NB4 (cell line): ENCODE measurements around the gene RPAP3.
A peak's percentile ranks its signal among the peaks of the same experiment; 100 is the strongest.

ENCODE experiments used
- DNase-seq: peaks from one replicate; pipeline ENCODE4 v3.0.0; 2010; ENCODE audit warnings: low read depth
- H3K4me3 ChIP-seq: one replicate; pipeline ENCODE4 v1.5.1; 2011; ENCODE audit warnings: mild to moderate bottlenecking, low read depth, low read length, moderate library complexity
- MYC ChIP-seq: IDR thresholded peaks from 2 replicates; pipeline ENCODE4 v1.6.1; 2011; ENCODE audit warnings: low read depth, low read length
- POLR2A ChIP-seq: IDR thresholded peaks from 2 replicates; pipeline ENCODE4 v1.6.1; 2011; ENCODE audit warnings: mild to moderate bottlenecking; ENCODE audit not compliant: insufficient read length; ENCODE audit errors: extremely low read depth
- TF ChIP-seq, protein P1 (sequence below): IDR thresholded peaks from one replicate; pipeline ENCODE4 v1.5.1; 2012; ENCODE audit warnings: low read depth, low read length
- TF ChIP-seq, protein P2 (sequence below): IDR thresholded peaks from 2 replicates; pipeline ENCODE4 v1.6.1; 2011; ENCODE audit warnings: low read depth, low read length

Gene RPAP3

DNA sequence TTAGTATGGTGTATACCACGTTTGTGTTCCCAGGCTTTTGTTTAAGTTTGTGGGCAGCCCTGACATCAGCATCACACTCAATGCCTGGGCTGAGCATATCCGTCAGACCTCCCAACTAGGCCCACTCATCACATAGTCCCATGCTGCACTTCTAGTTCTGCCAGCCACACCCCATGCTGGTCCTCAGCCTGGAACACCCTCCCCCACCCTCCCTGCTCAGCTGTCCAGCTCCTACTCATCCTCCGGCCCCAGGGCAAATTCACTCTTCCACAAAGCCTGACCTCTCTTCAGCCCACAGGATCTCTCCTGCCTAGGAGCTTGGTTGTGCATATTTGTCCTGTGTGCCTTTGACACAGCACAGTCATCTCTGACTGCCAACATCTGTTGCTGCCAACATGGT, 23.4 kb upstream of the RPAP3 start:
- H3K4me3 ChIP-seq, result no peak overlapping the region
- no peak for TF ChIP-seq POLR2A
- no peak for TF ChIP-seq MYC
- TF ChIP-seq, protein P1, sequence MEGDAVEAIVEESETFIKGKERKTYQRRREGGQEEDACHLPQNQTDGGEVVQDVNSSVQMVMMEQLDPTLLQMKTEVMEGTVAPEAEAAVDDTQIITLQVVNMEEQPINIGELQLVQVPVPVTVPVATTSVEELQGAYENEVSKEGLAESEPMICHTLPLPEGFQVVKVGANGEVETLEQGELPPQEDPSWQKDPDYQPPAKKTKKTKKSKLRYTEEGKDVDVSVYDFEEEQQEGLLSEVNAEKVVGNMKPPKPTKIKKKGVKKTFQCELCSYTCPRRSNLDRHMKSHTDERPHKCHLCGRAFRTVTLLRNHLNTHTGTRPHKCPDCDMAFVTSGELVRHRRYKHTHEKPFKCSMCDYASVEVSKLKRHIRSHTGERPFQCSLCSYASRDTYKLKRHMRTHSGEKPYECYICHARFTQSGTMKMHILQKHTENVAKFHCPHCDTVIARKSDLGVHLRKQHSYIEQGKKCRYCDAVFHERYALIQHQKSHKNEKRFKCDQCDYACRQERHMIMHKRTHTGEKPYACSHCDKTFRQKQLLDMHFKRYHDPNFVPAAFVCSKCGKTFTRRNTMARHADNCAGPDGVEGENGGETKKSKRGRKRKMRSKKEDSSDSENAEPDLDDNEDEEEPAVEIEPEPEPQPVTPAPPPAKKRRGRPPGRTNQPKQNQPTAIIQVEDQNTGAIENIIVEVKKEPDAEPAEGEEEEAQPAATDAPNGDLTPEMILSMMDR, result no peak
- TF ChIP-seq, protein P2, sequence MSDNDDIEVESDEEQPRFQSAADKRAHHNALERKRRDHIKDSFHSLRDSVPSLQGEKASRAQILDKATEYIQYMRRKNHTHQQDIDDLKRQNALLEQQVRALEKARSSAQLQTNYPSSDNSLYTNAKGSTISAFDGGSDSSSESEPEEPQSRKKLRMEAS, result no peak
- DNase-seq, result no peak

DNA sequence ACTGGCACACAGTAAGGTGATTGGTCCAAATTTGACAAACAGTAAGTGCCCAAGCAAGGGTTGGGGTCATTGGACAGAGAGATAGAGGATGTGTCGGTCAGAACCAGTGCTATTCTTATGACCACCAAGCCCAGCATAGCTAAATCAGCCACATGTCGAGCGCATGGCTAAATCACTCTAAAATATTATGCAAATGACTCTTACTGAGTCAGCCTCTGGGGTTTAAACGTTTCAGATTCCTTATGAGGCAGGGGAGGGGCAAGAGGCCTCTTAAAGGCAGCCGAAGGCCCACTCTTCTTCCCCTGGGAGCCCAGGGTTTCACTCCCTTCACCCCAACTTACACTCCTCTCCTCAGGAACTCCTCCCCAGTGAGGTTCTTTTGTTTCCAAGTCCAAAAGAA, 20.1 kb upstream of the RPAP3 start:
- TF ChIP-seq, protein P1, result no peak
- TF ChIP-seq MYC (peak; percentile 93), POLR2A (no peak)
- TF ChIP-seq, protein P2, result peak; percentile 91
- DNase-seq, result peak; percentile 74
- no peak overlapping the region for H3K4me3 ChIP-seq

DNA sequence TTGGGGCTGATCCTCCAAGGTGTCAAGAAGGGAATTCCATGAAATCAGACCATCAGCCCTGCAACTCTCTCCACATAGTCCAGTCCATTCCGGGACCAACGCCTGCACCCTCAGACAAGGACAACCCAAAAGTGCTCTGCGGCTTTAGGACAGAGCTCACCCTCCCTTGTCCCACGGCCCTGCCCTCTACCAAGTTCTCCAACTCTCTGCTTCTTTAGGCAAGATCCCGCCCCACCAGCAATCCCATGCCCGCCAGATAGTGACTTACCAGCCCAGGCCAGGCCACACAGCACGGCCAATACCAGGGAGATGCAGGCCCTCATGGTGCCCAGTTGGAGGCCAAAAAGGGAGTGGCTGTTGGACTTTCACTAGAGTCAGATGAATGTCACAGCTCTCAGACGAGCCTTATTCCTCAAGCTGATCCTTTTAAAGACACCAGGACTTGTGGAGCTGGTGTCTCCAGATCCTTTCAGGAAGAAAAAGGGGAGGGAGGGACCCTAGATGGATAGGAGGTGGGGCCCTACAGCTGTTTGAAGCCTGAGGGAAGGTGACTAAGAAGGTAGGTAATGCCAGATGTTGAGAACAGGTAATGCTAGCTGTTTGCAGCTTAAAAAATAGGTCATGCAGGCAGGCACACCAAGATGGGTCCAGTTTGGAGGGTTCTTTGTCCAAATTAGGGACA, 19.4 kb upstream of the RPAP3 start, which contains the start of gene ENDOU:
Gene ENDOU, minus strand, starts transcription at position 400 of the 682 bp plus-strand sequence. Its CDS starts 77 bp downstream, at position 323.
- TF ChIP-seq MYC, result no peak
- TF ChIP-seq, protein P1, result no peak
- TF ChIP-seq, protein P2, result no peak
- no peak for TF ChIP-seq POLR2A
- no peak for DNase-seq
- no peak within 1 kb of the TSS for H3K4me3 ChIP-seq

DNA sequence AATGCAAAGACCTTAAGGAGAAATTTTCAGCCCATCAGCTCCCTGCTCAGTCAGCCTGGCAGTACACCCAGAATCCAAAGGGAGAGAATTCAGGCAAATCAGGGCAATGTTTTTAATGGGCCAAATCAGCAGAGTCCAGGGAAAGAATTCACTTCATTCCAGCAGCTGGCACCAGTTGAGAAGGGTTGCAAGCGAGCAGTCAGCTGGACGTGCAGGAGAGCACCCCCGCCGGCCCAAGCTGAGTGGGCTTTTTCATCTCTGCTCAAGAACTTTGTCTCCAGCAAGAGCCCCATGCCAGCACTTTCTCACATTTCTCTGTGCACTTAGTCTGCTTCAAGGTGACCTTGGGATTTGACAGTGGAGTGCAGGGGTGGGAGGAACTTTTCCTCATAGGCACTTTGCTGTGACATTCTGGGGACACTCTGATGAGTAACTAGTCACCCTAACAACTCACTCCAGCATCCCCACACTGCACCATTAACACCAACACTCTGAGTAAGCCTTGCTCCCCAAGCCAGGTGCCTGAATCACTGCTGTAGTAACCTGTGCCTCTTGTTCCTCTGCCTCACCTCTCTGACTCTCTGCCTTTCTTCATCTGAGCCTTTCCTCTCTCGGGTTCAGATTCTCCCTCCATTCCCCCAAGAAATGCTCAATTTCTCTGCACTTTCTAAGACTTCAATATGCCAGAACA, 17.3 kb upstream of the RPAP3 start:
- DNase-seq, result no peak
- no peak overlapping the region for H3K4me3 ChIP-seq
- TF ChIP-seq, protein P1, result no peak
- no peak for TF ChIP-seq MYC
- TF ChIP-seq, protein P2, result no peak
- no peak for TF ChIP-seq POLR2A

DNA sequence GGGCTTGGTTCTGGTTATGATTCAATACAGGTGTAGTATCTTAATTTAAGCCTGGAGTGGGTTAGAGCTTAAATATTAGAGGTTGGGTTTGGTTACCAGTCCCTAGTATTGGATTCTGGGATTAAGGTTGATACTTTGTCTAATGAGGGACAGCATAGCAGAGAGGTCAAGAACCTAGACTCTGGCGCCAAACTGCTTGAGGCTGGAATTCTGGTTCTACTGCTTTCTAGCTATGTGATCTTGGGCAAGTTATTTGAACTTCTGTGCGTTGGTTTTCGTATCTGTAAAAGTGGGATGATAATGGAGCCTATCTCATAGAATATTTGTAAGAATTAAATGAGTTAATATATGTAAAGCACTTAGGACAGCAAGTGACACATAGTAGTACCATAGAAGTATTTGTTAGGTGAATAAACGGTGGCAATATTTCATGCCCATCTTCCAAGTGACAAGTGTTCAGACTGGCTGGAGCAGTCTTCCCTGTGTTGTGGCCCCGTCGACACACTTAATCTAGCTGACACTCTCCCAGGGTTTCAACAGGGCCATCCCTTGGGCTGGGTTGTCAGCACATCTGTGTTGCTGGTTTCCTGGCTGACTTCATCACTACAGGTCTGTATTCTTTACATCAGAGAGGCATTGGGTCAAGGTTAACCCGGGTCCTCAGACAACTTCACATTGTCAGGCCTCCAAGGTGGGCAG, 16.5 kb upstream of the RPAP3 start:
- DNase-seq, result no peak
- no peak for TF ChIP-seq MYC
- TF ChIP-seq POLR2A, result no peak
- TF ChIP-seq, protein P2, result no peak
- TF ChIP-seq, protein P1, result no peak
- H3K4me3 ChIP-seq, result no peak overlapping the region
